Diencephalon (tissue), 1 donor: ENCODE results near the gene RRM1. TPM values are rescaled to one million over a fixed set of nuclear protein-coding genes. Genes with fewer than 3 reads are reported as not detected.

Source experiments
- total RNA-seq: library from RNA; depleted of rRNA; stranded (reverse); fragments of >200 nt; gene quantifications from one replicate; pipeline ENCODE4 v1.2.3, GENCODE V29; 2014

RRM1 gene
- 62.3 TPM for total RNA-seq

DNA sequence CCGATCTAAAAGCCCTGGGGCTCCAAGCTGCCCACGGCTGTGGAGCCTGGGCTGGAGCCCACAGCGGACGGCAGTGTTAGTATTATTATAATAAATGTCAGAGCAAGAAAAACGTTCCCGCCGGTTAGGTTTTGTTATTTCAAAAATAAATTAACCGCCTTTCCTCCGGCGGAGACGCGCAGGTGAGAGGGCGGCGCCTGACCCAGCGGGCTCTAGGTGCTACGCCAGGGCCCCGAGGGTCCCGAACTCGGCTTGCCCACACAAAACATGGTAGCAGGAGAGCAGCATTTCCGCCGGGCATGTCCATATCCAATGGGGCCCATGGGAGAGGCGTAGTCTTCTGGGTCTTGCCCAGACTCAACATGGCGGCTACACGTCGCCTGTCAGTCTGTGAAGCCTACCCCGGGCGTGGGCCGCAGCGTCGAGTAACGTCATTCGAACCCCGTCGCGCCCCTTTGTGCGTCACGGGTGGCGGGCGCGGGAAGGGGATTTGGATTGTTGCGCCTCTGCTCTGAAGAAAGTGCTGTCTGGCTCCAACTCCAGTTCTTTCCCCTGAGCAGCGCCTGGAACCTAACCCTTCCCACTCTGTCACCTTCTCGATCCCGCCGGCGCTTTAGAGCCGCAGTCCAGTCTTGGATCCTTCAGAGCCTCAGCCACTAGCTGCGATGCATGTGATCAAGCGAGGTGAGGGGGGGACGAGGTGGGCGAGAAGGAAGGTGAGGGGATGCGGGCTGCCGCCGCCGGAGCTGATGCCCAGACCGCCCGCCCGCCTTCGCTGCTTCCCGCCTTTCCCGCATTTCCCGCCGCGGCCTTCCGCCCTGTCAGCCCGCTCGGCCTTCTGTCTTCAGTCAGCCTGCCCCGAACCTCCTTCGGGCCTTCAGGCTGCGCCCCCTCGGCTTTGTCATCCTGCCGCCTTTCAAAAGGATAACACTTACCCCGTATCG is at the start of gene RRM1:
RRM1 (plus strand) TSS at position 452 of the 944 bp plus-strand sequence; CDS start at position 666, 214 bp downstream.

Other genes starting within 250 kb of the RRM1 start
- gene STIM1, start 239.1 kb upstream of the RRM1 start, total RNA-seq: 31.1 TPM